K562 (cell line): ENCODE data around the gene NDST4. TPM values are rescaled to one million over a fixed set of nuclear protein-coding genes. Genes with fewer than 3 reads are reported as not detected.

ENCODE experiments used
- ATAC-seq: fragments of 200-7000 bp; cut with Tn5 transposase; 3 replicates; pipeline ENCODE4 v1.9.1; 2020; ENCODE audit warnings: moderate library complexity
- BruUV-seq: library from RNA; stranded (reverse); fragments of 400-500 nt; replicated peaks from 2 replicates; lab custom pipeline; 2021; lab: Mats Ljungman, UMichigan
- CTCF ChIA-PET: fragments of 300-600 bp; formaldehyde crosslinking; extraction: SDS; loops from one replicate; lab custom pipeline; 2021; ENCODE audit warnings: low intra/inter-chr PET ratio; lab: Yijun Ruan, JAX
- POLR2A ChIA-PET: fragments of 300-600, 350-650 bp; sonication (Branson Sonifier 250); formaldehyde crosslinking; extraction: SDS; loops from one replicate; lab custom pipeline; 2021; ENCODE audit warnings: antibody characterized with exemption, inconsistent platforms; lab: Yijun Ruan, JAX
- DNase-seq, 4 experiments: peaks; one replicate each; pipeline versions ENCODE4 v3.0.0 to v3.0.0-alpha.2; 2011 to 2018; ENCODE audit warnings: low spot score in 3 of 4, mixed read lengths in 3 of 4; ENCODE audit errors: extremely low read depth in 1 of 4
- FAIRE-seq: peaks from 2 replicates; lab custom pipeline; 2011; peaks lifted over from hg19 to GRCh38; lab: Jason Lieb, UNC
- H2AFZ ChIP-seq: 2 replicates; pipeline ENCODE4 v1.6.0; 2011; ENCODE audit warnings: low read depth, low read length, control low read depth, inconsistent platforms
- H3K27ac ChIP-seq: fragments of 200-600 bp; 3 replicates; pipeline ENCODE4 v1.8.0; 2011; ENCODE audit warnings: low read depth, mild to moderate bottlenecking, control low read depth, inconsistent platforms, low read length, moderate library complexity, mixed read lengths; ENCODE audit errors: extremely low read depth
- H3K27me3 ChIP-seq, 2 experiments: fragments of 300-600 bp in 1 of 2; 2 replicates in 1 of 2; 3 replicates in 1 of 2; pipeline versions ENCODE4 v1.6.0 to v1.8.0; 2011; ENCODE audit warnings: inconsistent platforms in 2 of 2, low read length in 2 of 2, mild to moderate bottlenecking in 1 of 2, mixed read lengths in 1 of 2, moderate library complexity in 1 of 2; ENCODE audit not compliant: control insufficient read depth in 2 of 2, insufficient read depth in 2 of 2
- H3K36me3 ChIP-seq: fragments of 300-600 bp; 3 replicates; pipeline ENCODE4 v1.8.0; 2011; ENCODE audit warnings: mild to moderate bottlenecking, low read length, inconsistent platforms; ENCODE audit not compliant: control insufficient read depth, insufficient read depth
- H3K4me1 ChIP-seq, 2 experiments: fragments of 200-600 bp in 1 of 2; replicated peaks in 1 of 2; 2 replicates in 1 of 2; 3 replicates in 1 of 2; pipeline versions ENCODE4 v1.5.1 to v1.8.0; 2011; ENCODE audit warnings: inconsistent platforms in 2 of 2, low read length in 2 of 2, mild to moderate bottlenecking in 1 of 2, mixed read lengths in 1 of 2, moderate library complexity in 1 of 2; ENCODE audit not compliant: control insufficient read depth in 2 of 2, insufficient read depth in 2 of 2
- H3K4me2 ChIP-seq: 2 replicates; pipeline ENCODE4 v1.6.1; 2011; ENCODE audit warnings: low read length, control low read depth, inconsistent platforms, mixed read lengths; ENCODE audit not compliant: insufficient read depth
- H3K4me3 ChIP-seq: fragments of 200-600 bp; sonication (generic), shearing (Covaris generic); 2 replicates; pipeline ENCODE4 v1.5.1; 2016; ENCODE audit warnings: control low read depth, inconsistent platforms
- H3K79me2 ChIP-seq: fragments of 200-600 bp; 3 replicates; pipeline ENCODE4 v1.8.0; 2011; ENCODE audit warnings: low read length, inconsistent platforms; ENCODE audit not compliant: control insufficient read depth, insufficient read depth
- H3K9ac ChIP-seq, 2 experiments: 2 replicates each; pipeline versions ENCODE4 v1.6.0 to v1.6.1; 2011; ENCODE audit warnings: low read depth in 2 of 2, low read length in 2 of 2, control low read depth in 1 of 2, inconsistent platforms in 1 of 2, mild to moderate bottlenecking in 1 of 2, mixed read lengths in 1 of 2; ENCODE audit not compliant: insufficient read depth in 1 of 2
- H3K9me1 ChIP-seq: one replicate; pipeline ENCODE4 v1.6.0; 2011; ENCODE audit warnings: inconsistent platforms, mild to moderate bottlenecking, low read length, moderate library complexity; ENCODE audit not compliant: control insufficient read depth, insufficient read depth
- H3K9me3 ChIP-seq: replicated peaks from 2 replicates; pipeline ENCODE4 v1.5.1; 2011; ENCODE audit warnings: low read depth, low read length, inconsistent platforms; ENCODE audit not compliant: control insufficient read depth, insufficient read depth
- H4K20me1 ChIP-seq: replicated peaks from 2 replicates; pipeline ENCODE4 v1.6.1; 2011; ENCODE audit warnings: low read length, inconsistent platforms, mixed read lengths; ENCODE audit not compliant: control insufficient read depth, insufficient read depth
- BCOR ChIP-seq: fragments of 450-650 bp; IDR thresholded peaks from 2 replicates; pipeline ENCODE4 v1.6.1; 2016
- CCNT2 ChIP-seq: IDR thresholded peaks from 2 replicates; pipeline ENCODE4 v1.6.1; 2011; ENCODE audit warnings: borderline replicate concordance, low read depth, mild to moderate bottlenecking, moderate library complexity, mixed read lengths, low read length; ENCODE audit not compliant: insufficient read length; ENCODE audit errors: extremely low read depth
- CHD2 ChIP-seq: IDR thresholded peaks from 2 replicates; pipeline ENCODE4 v1.6.1; 2011; ENCODE audit warnings: low read depth, low read length
- KHSRP ChIP-seq: fragments of 450-650 bp; IDR thresholded peaks from 2 replicates; pipeline ENCODE4 v1.6.1; 2017
- MIER1 ChIP-seq: fragments of 450-650 bp; IDR thresholded peaks from 2 replicates; pipeline ENCODE4 v1.6.1; 2016; ENCODE audit warnings: antibody characterized with exemption, mild to moderate bottlenecking, low read depth
- RBM39 ChIP-seq: fragments of 200-400 bp; formaldehyde crosslinking; optimal IDR thresholded peaks from 2 replicates; pipeline ENCODE3; 2018; ENCODE audit warnings: low read depth, low read length
- ZNF23 ChIP-seq: fragments of 250-450 bp; sonication (Bioruptor Pico); IDR thresholded peaks from 2 replicates; pipeline ENCODE4 v1.4.0; 2020; ENCODE audit warnings: mild to moderate bottlenecking
- ZNF507 ChIP-seq: conservative IDR thresholded peaks from 2 replicates; pipeline ENCODE4 v1.6.1; 2017; ENCODE audit warnings: missing genetic modification characterization, missing compliant biosample characterization
- WGBS: fragments of 100-300 bp; shearing (Covaris generic); methylation state at CpG from one replicate; pipeline ENCODE4 v1.1.6; 2016; ENCODE audit warnings: low coverage, mixed read lengths; ENCODE audit not compliant: insufficient coverage; ENCODE audit errors: missing lambda C conversion rate; 5-methylcytosine and 5-hydroxymethylcytosine counted together
- in situ Hi-C: fragments of 300-500 bp; cut with MboI; formaldehyde crosslinking; loops from 4 replicates; pipeline ENCODE4 v1.15.0; 2018; ENCODE audit warnings: inconsistent platforms, mixed read lengths
- intact Hi-C: fragments of 100-400 bp; cut with micrococcal nuclease; formaldehyde crosslinking; loops from 2 replicates; pipeline ENCODE4 v1.14.2; 2022
- polyA plus RNA-seq, 8 experiments: library from polyadenylated mRNA; depleted of rRNA in 4 of 8; stranded (reverse) in 5 of 8; unstranded in 3 of 8; fragments of >200 nt; fragmentation: Nextera tagmentation in 2 of 8; fragmentation: Illumina TruSeq in 1 of 8; extraction: Ambion mirVana in 2 of 8; extraction: Trizol in 1 of 8; gene quantifications; 2 replicates each; pipeline versions ENCODE4 v1.2.1 to v1.2.3, GENCODE V29; 2011 to 2014; ENCODE audit warnings: inconsistent platforms in 1 of 8, missing spikeins in 1 of 8
- total RNA-seq, 7 experiments: library from RNA; depleted of rRNA in 6 of 7; stranded (reverse); fragments of >200 nt in 6 of 7; fragmentation: Illumina TruSeq in 2 of 7; extraction: Trizol in 2 of 7; gene quantifications; 2 replicates each; pipeline versions ENCODE4 v1.2.1 to v1.2.3, GENCODE V29; 2011 to 2021; ENCODE audit warnings: low replicate concordance in 1 of 7

Gene NDST4
- total and polyA plus RNA-seq, 9 of the 15 experiments (the other 6 are each of a cell fraction or from before 2014, with no cell fraction given): not detected

DNA sequence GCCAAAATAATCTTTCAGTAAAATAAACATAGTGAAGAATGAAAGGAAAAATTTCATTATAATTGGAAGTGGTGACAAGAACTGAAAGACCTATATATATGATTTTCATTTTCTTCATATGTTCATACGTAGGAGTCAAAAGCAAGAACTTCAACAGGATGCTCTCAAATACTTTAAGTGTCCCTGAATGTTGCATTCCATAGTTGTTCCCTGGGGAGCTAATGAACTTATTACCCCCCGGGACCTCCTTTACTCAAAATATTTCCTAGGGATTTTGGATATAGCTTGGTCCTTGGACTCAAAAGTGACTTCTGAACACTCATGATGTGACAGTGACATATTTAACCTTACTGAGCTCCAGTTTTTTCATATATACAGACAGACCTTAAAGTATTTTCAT lies 44.9 kb upstream of the NDST4 start:
- H3K27ac ChIP-seq: no peak overlapping the region
- 3% methylated on average over 2 of the region's 2 CpGs for WGBS
- H3K9ac ChIP-seq: no peak overlapping the region
- no TSS peak for BruUV-seq
- ATAC-seq (no peak), DNase-seq (no peak), FAIRE-seq (no peak)
- no peak overlapping the region for H3K4me2 ChIP-seq
- CTCF ChIA-PET: no interaction called here
- H3K9me1 ChIP-seq: no peaks in the 10 kb centered on the region
- no peaks in the 10 kb centered on the region for H3K4me1 ChIP-seq
- H3K9me3 ChIP-seq: no peaks in the 10 kb centered on the region
- no peaks in the 10 kb centered on the region for H3K36me3 ChIP-seq
- no peak overlapping the region for H3K4me3 ChIP-seq
- intact Hi-C loops (no loop called here), in situ Hi-C loops (no loop called here)
- no peak overlapping the region for H2AFZ ChIP-seq
- POLR2A ChIA-PET: no interaction called here
- H4K20me1 ChIP-seq: no peaks in the 10 kb centered on the region
- H3K79me2 ChIP-seq: no peaks in the 10 kb centered on the region
- no peak for TF ChIP-seq ZNF23 (CRISPR knock-in tag)
- no peak for TF ChIP-seq ZNF507
- TF ChIP-seq CCNT2: no peak
- no peaks in the 10 kb centered on the region for H3K27me3 ChIP-seq

DNA sequence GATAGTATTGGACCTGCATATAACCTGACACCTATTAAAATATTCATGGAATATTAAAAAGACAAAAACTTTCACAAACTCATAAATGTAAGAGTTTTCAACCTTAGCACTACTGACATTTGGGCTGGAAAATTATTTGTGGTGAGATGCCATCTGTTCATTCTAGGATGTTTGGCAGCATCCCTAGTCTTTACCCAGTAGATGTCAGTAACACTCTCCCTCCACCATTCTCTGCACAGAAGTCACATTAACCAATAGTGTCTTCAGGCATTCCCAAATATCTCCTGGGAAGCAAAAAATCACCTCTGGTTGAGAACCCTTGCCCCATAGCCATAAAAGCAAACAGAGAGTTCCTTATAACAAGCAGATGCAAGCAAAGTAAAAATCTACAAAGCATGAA lies 41.4 kb upstream of the NDST4 start:
- POLR2A ChIA-PET: no interaction called here
- in situ Hi-C loops: no loop called here

More for the DNA sequence above, 41.4 kb upstream of the NDST4 start:
- Histone ChIP-seq H3K4me3 (no peak overlapping the region), H3K36me3 (no peaks in the 10 kb centered on the region), H4K20me1 (no peaks in the 10 kb centered on the region), H3K9ac (no peak overlapping the region), H3K79me2 (no peaks in the 10 kb centered on the region), H3K27ac (no peak overlapping the region), H3K4me1 (no peaks in the 10 kb centered on the region), H3K9me3 (no peaks in the 10 kb centered on the region), H3K27me3 (no peaks in the 10 kb centered on the region), H3K4me2 (no peak overlapping the region), H3K9me1 (no peaks in the 10 kb centered on the region), H2AFZ (no peak overlapping the region)
- CTCF ChIA-PET: no interaction called here
- no peak for FAIRE-seq
- TF ChIP-seq CHD2: no peak
- no peak for TF ChIP-seq RBM39
- TF ChIP-seq MIER1: no peak
- TF ChIP-seq BCOR: no peak
- TF ChIP-seq KHSRP: no peak
- intact Hi-C loops: no loop called here
- ATAC-seq: no peak
- BruUV-seq: no TSS peak
- DNase-seq: no peak
